GM18907 (cell line): ENCODE results near the gene BRD9.

Experiments
- ATAC-seq: cut with Tn5 transposase; IDR thresholded peaks from one replicate; pipeline ENCODE4 v1.9.1; 2021; ENCODE audit warnings: mild to moderate bottlenecking, moderate library complexity; ENCODE audit not compliant: unreplicated experiment

BRD9 gene

DNA sequence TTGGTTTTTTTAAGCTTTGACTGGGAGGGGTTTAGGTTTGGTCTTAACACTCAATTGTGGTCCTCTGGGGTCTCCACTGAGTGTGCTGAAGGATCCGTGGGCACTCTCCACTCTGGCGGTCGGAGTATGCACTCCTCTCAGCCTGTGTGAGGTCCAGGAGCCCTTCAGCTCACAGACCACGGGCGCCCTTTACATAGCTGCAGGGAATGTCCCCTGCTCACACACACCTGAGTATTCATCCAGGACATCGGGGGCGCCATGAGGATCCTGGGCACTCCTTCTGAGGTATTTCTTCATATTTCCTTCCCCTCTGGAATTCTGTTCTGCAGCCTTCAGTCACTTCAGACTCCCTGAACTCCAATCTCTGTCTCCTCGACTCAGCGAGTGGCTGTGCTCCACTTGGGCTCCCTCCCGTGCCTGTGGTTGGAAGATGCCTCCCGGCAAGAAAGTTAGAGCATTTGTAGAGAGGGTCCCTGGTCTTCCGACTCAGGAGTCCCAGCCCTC is 12.6 kb upstream of the BRD9 start:
- no peak for ATAC-seq

DNA sequence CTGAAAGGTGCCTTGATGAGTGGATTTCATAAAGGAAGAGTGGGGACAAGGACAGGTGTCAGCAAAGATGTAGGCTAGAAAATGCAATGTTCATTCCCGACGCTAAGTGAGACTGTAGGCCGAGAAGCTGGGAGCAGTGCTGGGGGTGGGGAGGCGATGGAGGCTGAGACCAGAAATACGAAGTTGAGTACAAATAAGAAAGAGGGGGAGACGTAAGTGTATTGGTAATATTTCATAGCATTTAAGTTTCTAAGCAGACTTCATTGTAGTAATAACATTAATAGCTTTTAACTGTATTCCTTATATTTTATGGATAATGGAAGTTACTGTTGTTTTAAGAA is 11.1 kb upstream of the BRD9 start:
- ATAC-seq, result no peak

DNA sequence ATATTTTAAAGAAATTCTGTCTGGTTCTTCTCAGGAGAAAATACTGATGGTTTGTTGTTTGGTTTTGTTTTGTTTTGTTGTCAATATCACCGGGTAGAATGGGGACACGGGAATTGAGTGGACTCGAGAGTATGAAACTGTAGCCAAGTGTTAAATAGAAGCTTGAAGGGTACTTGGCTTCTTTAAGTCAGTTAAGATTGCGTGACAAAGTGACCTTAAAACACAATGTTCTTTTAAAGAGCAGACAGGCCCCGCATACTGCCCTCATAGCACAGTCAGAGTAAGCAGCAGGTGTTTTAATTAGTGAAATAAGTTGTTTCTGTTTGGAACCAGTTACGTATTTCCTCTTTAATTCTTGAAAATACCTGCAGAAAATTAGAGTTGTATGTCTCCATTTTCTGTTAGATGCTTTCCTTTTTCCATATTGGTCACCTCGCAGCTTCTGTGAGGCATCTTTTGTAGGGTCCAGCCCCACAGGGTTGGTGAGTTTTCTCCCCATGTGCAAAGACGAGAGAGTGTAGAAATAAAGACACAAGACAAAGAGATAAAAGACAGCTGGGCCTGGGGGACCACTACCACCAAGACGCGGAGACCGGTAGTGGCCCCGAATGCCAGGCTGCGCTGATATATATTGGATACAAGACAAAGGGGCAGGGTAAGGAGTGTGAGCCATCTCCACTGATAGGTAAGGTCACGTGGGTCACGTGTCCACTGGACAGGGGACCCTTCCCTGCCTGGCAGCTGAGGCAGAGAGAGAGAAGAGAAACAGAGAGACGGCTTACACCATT is 9.7 kb upstream of the BRD9 start:
- ATAC-seq, result no peak

DNA sequence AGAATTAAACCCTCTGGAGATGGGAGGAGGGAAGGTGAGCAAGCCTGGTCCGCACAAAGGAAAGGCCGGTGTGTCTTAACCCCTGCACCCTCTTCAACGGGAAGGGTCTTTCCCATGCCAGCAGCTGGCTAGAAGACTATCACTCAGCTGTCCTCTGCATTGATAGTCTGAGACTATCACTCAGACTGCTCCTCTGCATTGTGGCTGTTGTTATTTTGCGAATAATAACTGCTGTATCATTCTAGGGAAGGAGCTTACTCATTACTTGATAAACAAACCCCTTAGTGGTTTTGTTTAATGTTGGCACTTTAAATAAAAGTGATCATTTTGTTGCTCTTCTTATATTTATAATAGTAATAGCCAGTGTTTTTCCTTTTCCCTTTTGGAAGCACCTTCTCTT is 8.2 kb upstream of the BRD9 start:
- ATAC-seq, result no peak

DNA sequence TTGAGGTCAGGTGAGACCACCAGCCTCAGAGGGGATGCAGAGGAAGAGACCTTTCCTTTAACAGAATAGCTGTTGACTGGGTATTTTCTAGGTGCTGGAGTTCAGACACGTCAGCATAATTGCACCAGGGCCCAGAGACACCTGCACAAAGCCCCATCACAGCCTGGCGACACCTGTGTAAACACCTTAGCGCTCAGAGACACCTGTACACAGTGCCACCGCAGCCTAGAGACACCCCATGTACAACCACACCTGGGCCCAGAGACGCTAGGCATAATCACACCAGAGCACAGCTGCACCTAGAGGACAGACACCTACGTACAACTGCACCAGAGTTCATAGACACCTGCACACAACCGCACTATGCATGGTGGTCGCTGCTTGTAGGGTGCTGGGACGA is 1.1 kb upstream of the BRD9 start:
- ATAC-seq, result no peak

DNA sequence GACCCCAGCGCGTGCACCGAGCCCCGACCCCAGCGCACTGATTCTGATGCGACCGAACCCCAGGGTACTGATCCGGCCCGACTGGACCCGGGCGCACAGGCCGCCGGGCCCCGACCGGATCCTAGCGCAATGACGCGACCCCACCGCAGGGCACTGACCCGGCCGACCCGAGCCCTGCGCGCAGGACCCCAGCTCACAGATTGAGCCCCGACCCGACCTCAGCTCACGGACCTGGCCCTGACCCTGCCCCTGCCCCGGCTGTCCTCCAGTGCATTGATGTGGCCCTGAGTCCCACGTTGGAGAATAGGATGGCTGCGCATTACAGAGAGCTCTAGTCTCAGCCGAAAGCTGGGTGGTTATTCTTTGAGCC is 521 bp upstream of the BRD9 start:
- peak; percentile 25 for ATAC-seq

DNA sequence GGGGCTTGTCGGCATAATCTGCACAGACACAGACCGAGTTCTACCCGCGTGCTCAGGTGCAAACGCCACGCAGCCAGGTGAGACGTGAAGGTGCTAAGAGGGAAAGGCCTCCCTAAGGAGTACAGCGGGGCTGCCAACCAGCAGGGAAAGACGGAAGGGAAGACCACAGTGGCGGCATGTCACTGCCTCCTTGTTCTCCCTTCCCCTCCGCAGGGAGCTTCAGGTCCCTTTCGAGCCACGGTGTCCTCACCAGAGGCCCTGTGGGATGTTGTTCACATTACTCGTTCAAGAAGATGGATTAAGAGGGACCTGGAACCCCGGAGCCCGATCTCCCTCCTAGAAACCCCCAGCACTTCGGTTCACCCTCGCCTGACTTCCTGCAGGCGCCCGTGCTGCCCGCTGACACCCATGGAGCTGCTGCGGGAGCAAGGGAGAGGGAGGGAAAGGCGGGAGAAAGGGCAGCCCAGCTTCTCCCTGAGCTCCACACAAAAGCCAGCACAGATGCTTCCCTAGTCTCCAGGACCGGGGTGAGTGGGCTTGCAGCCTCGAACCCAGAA is 686 bp downstream of the BRD9 start:
- ATAC-seq, result peak; percentile 8

DNA sequence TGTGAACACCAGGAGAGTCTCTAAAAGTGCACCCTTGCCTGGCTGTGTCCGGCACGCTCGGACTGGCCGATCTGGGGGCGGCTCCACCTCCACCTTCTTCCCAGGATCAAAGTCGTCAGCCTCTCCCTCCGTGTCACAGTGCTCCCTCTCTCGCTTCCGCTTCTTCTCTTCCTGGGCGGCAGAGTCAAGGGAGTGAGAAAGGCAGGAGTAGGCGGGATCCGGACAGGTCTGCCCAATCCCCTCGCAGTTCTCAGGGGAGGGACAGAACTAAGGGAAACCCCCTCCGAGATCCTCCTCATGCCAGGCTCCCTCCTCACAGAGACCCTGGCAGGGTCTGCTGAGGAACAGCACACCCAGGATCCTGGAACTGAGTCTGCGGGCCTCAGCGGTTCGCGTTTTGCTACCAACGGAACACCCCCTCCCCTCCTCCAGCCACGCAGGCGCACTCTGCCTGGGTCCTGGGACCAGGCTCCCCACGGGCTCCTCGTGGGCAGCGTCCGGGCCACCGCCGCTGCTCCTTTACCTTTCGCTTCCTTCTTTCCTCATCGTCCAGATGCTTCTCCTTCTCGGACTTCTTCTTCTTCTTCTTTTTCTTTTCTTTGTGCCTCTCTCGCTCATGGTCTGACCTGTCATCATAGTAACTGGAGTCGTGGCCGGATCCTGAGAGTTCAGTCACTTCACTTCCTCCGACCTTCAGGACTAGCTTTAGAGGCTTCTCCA is 1.3 kb downstream of the BRD9 start:
- ATAC-seq, result no peak

DNA sequence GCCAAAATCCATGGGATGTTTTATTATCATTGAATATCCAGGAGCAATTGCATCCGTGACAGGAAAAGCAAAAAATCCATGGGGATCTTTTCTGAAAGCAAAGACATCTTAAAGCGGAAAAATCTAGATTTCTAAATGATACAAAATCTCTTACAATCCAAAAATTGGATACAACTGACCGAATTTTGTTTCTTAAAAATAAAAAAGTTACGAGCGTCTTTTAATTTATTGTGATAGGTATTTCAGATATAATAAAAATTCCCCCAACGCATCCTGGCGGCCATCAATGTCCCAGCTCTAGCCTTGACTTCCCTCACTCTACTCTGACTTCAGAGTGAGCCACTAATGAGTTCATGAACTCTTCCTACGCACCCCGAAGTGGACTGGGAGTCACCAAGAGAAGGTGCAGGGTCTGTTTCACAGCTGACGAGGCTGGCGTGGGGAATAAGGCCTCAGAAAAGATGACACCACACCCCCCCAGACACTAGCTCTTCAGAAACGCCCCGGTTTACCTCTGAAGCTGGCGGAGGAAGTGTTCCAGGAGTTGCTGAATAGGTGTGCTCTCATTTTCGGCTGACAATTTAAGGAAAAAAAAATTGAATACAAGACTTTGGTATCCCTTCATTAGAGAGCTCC is 3.4 kb downstream of the BRD9 start:
- ATAC-seq, result no peak

DNA sequence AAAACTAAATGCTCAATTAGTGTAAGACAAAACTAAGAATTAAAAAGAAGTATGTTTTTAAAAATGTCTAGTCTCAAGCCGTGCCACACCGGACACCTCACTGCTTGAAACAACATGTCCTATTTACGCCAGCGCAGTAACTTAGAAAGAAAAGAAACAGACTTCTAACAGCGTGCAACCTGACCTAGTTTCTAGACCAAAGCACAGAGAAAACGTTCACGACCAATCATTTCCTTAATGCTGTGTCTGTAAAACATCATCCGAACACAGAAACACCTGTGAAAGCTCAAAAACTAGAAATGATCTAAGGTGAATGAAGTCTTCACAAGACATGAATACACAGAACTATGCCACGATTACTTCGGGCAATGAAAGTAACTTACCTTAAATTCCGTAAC is 4.0 kb downstream of the BRD9 start:
- no peak for ATAC-seq

DNA sequence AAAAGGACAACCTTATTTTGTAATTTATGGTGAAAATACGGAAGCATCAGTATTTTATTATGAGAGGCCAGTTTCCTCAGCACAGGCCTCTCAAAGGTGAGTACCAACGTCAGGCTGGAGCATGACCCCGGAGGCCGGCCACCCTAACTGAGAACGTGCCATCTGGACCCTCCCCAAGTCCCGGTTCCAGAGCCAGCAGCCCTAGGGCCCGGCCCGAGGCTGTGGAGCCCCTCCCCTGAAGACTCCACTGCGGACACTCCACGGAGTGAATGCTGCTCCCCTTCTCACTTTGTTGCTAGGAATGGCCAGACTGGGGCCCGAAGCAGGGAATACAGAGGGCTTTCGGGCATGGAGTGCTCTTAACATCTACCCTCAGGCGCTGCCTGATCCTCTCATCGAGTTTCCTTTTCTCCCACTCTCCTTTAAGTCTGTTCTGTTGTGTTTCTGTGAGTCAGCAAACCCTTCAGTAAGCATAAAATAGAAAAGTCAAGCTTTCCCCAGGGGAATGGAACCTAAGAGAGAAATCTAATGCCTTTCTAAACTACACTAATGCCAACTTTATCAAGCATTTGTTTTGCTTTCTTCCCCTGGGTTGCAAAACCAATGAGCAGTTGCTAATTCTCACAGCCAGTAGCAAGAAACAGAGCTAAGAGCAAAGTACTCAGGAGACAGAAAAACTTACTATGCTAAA is 4.5 kb downstream of the BRD9 start:
- ATAC-seq, result no peak

DNA sequence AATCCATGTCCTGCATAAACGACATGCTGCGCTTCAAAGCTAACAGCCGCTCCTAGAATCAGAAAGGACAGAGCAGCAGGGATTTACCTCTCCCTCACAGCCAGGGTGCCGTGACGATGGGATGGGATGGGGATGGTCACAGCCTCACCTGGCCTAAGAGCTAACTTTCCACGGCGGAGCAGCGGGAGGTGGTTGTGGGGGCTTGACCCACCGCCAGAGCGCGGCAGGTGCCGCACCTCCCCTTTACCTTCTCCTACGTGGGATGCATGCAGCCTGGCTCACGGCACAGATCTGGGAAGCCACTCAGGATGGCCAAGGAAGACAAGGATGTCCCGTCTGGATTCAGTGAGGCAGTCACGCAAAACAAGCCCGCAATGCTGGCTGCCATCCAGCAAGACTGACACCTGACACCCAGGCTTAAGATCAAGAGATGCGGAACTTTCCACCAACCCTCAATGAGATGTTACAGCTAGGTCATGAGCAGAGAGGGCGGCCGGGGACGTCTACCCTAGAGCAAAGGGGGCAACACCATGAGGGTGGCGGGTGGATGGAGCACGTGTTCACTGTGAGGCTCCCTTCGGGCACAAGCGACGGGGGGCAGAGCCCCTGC is 5.8 kb downstream of the BRD9 start:
- ATAC-seq, result no peak

DNA sequence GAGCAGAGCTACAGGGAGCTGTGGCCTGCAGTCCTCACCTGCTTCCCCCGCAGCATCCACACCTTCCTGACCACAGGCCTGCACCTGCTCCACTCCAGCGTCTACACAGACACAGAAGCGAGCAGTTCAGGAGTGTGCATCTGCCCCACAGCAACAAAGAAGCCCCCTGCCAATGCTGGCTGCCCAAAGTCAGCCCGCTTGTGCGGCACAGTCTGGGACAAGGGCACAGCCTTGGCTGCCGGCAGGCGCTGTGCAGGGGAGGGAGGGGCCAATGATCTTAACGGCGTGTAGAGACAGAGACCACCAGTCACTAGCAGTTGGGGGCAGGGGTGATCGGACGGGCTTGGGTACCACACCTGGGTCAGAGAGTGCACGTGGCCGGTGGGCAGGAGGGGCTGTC is 6.6 kb downstream of the BRD9 start:
- ATAC-seq, result no peak

DNA sequence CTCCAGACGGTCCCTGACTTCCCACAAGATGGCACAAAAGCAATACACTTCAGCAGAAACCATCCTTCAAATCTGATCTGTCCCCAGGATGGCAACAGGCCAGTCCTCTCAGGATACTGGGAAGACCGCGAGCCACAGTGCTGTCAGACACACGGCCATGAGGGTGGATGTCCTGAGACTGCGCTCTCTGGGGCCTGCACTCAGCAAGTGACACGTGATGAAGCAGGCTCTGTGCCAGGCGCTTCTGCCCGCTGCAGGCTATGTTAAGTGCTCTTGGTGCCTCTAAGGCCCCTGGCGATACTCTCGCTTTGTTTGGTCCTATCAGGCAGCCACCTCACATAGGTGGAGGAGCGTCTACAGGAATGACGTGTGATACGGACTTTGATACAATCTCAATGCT is 7.1 kb downstream of the BRD9 start:
- no peak for ATAC-seq

DNA sequence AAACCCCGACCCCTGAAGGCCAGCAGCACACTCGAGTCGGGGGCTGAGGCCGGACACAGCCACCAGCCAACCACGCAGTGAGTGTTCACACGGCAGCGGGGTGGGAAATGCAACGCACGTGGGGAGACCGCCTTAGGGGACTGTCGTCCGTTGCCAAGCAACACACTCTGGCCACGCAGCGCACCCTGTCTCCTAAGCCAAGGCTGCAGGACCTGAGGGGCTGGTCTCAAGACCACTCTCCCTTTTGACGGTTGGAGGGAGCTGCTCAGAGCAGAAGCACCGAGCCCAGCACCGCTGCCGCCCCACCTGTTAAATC is 7.5 kb downstream of the BRD9 start:
- no peak for ATAC-seq

DNA sequence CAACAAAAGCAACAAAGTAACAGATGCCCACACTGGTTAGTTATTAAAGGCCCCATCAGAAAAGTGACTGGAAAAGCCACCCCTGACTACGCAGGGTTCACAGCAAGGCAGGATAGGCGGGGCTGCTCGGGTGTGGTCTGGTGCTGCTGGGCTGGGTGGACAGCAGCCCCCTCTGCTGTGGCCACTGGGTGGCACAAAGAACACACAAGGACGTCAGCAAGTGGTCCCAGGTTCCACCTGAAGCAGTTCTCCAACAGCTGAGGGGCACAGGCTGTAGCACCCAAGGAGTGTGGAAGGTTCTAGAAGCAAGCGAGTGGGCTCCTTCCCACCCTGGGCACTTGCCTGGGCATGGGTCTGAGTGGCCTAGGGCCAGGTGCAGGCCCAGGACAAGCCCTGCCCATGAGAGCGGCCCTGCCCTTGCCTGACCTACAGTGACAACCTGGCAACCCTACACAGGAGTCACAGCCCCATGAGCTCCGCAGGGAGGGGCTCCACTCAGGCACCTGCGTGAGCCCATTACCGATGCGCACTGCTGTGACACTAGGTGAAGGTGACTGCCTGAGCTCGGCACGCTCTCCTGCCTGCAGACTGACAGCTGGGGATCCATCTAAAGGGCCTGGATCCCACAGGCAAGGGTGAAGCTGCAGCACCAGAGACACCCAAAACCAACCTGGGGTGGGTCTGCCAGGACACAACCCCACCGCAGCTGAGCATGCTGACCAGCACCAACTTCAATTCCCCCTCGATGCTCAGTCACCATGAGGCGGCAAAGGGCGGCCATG is 8.1 kb downstream of the BRD9 start:
- no peak for ATAC-seq

DNA sequence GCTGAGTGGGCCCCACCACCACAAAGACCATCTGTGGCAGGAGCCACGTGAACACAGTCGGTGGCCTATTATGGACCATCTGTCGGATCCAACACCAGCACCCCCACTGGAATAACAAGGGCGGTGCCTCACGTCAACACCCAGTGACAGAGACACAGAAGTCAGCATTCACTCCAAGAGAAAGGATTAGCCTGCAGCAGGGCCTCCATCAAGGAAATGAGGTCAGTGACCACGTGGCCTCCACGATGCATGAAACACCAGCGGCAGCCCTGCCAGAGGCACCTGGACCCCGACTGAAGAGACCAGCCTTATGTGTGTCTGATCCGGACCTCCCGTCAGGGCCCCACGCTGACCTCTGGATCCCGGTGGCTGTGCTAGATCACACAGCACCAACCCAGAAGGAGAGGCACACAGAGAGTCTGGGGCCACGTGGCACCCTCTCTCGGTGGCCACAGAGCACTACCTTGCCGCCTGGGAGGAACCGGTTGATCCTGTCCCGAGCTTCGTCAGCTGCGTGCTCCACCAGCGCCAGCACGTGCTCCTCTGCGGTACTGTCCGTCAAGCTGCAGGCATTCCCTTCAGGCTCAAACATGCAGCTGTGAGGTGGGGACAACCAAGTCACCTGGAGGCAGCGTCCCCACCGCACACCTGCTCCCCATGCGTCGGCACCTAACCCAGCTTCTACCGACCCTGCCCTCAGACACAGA is 9.0 kb downstream of the BRD9 start:
- ATAC-seq, result no peak

DNA sequence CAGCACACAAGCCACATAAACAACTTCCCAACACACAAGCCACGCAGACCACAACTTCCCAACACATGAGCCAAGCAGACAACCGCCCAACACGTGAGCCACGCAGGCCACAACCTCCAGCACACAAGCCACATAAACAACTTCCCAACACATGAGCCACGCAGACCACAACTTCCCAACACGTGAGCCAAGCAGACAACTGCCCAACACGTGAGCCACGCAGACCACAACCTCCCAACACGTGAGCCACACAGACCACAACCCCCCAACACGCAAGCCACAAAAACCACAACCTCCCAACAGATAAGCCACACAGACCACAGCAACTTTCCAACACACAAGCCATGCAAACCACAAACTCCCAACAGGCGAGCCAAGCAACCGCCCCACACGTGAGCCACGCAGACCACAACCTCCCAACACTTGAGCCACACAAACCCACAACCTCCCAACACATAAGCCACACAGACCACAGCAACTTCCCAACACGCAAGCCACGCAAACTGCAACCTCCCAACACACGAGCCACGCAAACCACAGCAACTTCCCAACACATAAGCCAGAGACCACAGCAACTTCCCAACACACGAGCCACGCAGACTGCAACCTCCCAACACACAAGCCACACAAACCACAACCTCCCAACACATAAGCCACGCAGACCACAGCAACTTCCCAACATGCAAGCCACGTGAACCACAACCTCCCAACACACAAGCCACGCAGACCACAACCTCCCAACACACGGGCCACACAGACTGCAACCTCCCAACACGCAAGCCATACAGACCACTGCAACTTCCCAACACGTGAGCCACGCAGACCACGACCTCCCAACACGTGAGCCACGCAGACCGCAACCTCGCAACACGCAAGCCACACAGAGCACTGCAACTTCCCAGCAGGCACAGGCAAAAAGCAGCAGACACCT is 10.1 kb downstream of the BRD9 start:
- ATAC-seq, result no peak

DNA sequence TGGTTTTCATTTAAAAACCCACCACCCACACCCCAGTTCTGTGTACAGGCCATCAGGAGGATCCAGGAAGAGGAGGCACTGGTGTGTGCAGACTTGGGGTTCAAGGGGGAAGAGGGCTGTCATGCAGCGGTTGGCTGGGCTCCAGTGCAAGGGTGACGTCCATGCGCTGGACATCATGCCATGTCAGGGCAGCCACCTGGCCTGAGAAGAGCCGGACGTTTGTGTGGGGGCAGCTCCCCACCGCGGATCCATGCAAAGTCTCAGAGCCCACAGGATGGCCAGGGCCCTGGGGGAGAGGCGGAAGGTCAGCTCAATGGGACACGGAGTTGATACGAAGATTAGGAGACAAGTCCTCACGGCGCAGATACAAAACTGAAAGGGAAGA is 11.1 kb downstream of the BRD9 start:
- ATAC-seq, result no peak
